Omental fat pad (tissue), 4 donors: ENCODE measurements around the gene B3GNT8. TPM values are rescaled to one million over a fixed set of nuclear protein-coding genes. Genes with fewer than 3 reads are reported as not detected.
A peak's percentile ranks its signal among the peaks of the same experiment; 100 is the strongest.

Source experiments
- ATAC-seq: fragments of 150-250 bp; one replicate; pipeline ENCODE4 v1.9.1; 2016; ENCODE audit warnings: mild to moderate bottlenecking, moderate library complexity; ENCODE audit not compliant: low FRiP score
- DNase-seq: peaks from one replicate; pipeline ENCODE4 v3.0.0-alpha.2; 2019; ENCODE audit warnings: low spot score
- total RNA-seq, 4 donors: library from RNA; depleted of rRNA; stranded (reverse); fragments of >200 nt; gene quantifications; one replicate each; pipeline ENCODE4 v1.1.0, GENCODE V29; 2016
- TF ChIP-seq, protein P1 (sequence below), 3 donors: fragments of 450-650 bp; IDR thresholded peaks; one replicate each; pipeline ENCODE4 v1.5.1; 2016 to 2017; ENCODE audit warnings: antibody characterized with exemption in 3 of 3, mild to moderate bottlenecking in 3 of 3, moderate library complexity in 2 of 3

The B3GNT8 gene
- total RNA-seq, 4 donors from 2014 or later, result 1.0 to 7.2 (median 4.7) TPM

DNA sequence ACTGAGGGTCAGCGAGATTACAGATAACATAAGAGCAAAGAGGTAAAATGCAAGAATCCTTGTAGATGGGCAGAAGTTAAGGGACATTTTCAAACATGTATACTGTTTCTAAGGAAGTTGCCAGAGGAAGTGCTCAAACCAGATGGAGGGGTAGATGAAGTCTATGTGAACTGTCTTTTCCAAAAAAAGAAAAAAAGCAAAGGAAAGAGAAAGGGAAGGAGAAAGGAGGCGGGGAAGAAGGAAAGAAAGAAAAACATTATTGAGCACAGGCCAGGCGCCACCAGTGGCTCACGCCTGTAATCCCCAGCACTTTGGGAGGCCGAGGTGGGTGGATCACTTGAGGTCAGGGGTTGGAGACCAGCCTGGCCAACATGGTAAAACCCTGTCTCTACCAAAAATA, 7.3 kb upstream of the B3GNT8 start:
- DNase-seq, result no peak
- TF ChIP-seq, protein P1, sequence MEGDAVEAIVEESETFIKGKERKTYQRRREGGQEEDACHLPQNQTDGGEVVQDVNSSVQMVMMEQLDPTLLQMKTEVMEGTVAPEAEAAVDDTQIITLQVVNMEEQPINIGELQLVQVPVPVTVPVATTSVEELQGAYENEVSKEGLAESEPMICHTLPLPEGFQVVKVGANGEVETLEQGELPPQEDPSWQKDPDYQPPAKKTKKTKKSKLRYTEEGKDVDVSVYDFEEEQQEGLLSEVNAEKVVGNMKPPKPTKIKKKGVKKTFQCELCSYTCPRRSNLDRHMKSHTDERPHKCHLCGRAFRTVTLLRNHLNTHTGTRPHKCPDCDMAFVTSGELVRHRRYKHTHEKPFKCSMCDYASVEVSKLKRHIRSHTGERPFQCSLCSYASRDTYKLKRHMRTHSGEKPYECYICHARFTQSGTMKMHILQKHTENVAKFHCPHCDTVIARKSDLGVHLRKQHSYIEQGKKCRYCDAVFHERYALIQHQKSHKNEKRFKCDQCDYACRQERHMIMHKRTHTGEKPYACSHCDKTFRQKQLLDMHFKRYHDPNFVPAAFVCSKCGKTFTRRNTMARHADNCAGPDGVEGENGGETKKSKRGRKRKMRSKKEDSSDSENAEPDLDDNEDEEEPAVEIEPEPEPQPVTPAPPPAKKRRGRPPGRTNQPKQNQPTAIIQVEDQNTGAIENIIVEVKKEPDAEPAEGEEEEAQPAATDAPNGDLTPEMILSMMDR (IDR thresholded peaks at IDR 0.05), result no peak
- ATAC-seq, result no peak

DNA sequence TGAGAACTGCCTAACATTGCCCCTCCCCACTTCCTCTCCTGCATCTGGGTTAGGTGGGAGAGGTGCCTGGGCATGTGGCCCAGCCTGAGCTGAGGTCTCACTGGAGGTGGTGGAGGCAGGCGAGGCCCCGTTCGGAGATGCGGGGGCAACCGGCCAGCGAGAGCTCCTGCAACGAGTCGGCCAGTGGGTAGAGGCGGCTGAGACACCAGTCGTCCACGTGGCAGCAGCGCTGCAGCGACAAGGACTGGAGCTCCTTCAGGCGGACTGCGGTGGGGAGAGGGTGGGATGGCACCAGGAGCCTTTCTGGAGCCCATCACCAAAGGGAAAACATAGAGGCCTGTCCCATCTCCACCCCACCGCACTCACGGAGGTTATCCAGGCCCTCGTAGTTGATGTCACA, 6.0 kb upstream of the B3GNT8 start:
- ATAC-seq (no peak), DNase-seq (no peak)
- TF ChIP-seq, protein P1 (IDR thresholded peaks at IDR 0.05), result no peak

- ATAC-seq (no peak), DNase-seq (no peak)
- TF ChIP-seq, protein P1 (IDR thresholded peaks at IDR 0.05), result no peak
These were observed 4.5 kb upstream of the B3GNT8 start for GRCh38 chr19:41431426-41432386.

GRCh38 chr19:41430922-41431321, 3.7 kb upstream of the B3GNT8 start:
- TF ChIP-seq, protein P1 (IDR thresholded peaks at IDR 0.05), result no peak
- no peak for DNase-seq

GRCh38 chr19:41428481-41428859, 1.3 kb upstream of the B3GNT8 start:
- TF ChIP-seq, protein P1 (IDR thresholded peaks at IDR 0.05), result no peak
- no peak for ATAC-seq
- no peak for DNase-seq

More at GRCh38 chr19:41430922-41431321, 3.7 kb upstream of the B3GNT8 start:
- ATAC-seq, result no peak

- ATAC-seq (peak; percentile 63), DNase-seq (no peak)
- TF ChIP-seq, protein P1 (IDR thresholded peaks at IDR 0.05), result no peak
These were observed 690 bp upstream of the B3GNT8 start for GRCh38 chr19:41427647-41428480.
